HCT116 (cell line): ENCODE results near the gene LSMEM2. TPM values are rescaled to one million over a fixed set of nuclear protein-coding genes. Genes with fewer than 3 reads are reported as not detected.
A peak's percentile ranks its signal among the peaks of the same experiment; 100 is the strongest.

Experiments
- ATAC-seq: fragments of 200-7000 bp; cut with Tn5 transposase; 2 replicates; pipeline ENCODE4 v1.9.1; 2020; ENCODE audit warnings: mild to moderate bottlenecking, moderate library complexity
- Bru-seq: library from RNA; stranded (reverse); fragments of 400-500 nt; gene quantifications from one replicate; lab custom pipeline; 2021; lab: Mats Ljungman, UMichigan
- BruChase-seq, 2 experiments: library from RNA; stranded (reverse); fragments of 400-500 nt; gene quantifications; one replicate each; lab custom pipeline; 2021; lab: Mats Ljungman, UMichigan
- BruUV-seq: library from RNA; stranded (reverse); fragments of 400-500 nt; replicated peaks from 2 replicates; lab custom pipeline; 2021; lab: Mats Ljungman, UMichigan
- CTCF ChIA-PET: fragments of 300-600 bp; sonication (Branson Sonifier 250); formaldehyde crosslinking; loops from one replicate; lab custom pipeline; 2021; ENCODE audit warnings: antibody characterized with exemption; lab: Charles Lee
- POLR2A ChIA-PET: fragments of 300-600, 350-600 bp; sonication (Branson Sonifier 250); formaldehyde crosslinking; loops from one replicate; lab custom pipeline; 2021; ENCODE audit warnings: antibody characterized with exemption; lab: Charles Lee
- RAD21 ChIA-PET, 2 experiments: fragments of 300-600 bp; sonication (Branson Sonifier 250); formaldehyde crosslinking; loops; one replicate each; lab custom pipeline; 2023; ENCODE audit warnings: low total read pairs in 2 of 2; ENCODE audit not compliant: uncharacterized antibody in 2 of 2, unreplicated experiment in 2 of 2, low non-redundant PET in 1 of 2; lab: Charles Lee
- DNase-seq: peaks from one replicate; pipeline ENCODE4 v3.0.0-alpha.2; 2010; ENCODE audit warnings: low read depth, low spot score
- H2AFZ ChIP-seq: fragments of 200-600 bp; shearing (Covaris generic), sonication (generic); 2 replicates; pipeline ENCODE4 v1.6.1; 2017; ENCODE audit warnings: low read depth, mixed run types, mixed read lengths, antibody characterized with exemption, low read length; ENCODE audit not compliant: poor library complexity, severe bottlenecking
- H3K27ac ChIP-seq: 2 replicates; pipeline ENCODE4 v1.5.1; 2012; ENCODE audit warnings: low read depth, low read length
- H3K27me3 ChIP-seq: fragments of 200-600 bp; sonication (generic); 2 replicates; pipeline ENCODE4 v1.6.1; 2016; ENCODE audit warnings: mixed run types, low read length, mixed read lengths; ENCODE audit not compliant: insufficient read depth
- H3K36me3 ChIP-seq, 2 experiments: fragments of 200-500 bp in 1 of 2; fragments of 200-600 bp in 1 of 2; sonication (Bioruptor generic) in 1 of 2; sonication (generic) in 1 of 2; 2 replicates each; pipeline versions ENCODE4 v1.5.1 to v1.6.1; 2014 to 2016; ENCODE audit warnings: low read length in 2 of 2, inconsistent platforms in 1 of 2, mixed read lengths in 1 of 2, mixed run types in 1 of 2; ENCODE audit not compliant: insufficient read depth in 2 of 2, control insufficient read depth in 1 of 2
- H3K4me1 ChIP-seq, 2 experiments: fragments of 200-600 bp in 1 of 2; sonication (generic) in 1 of 2; 2 replicates each; pipeline versions ENCODE4 v1.5.1 to v1.6.1; 2012 to 2017; ENCODE audit warnings: low read length in 2 of 2, inconsistent platforms in 1 of 2, mild to moderate bottlenecking in 1 of 2, mixed read lengths in 1 of 2, mixed run types in 1 of 2, moderate library complexity in 1 of 2; ENCODE audit not compliant: insufficient read depth in 2 of 2, control insufficient read depth in 1 of 2
- H3K4me2 ChIP-seq: fragments of 200-600 bp; sonication (generic); 2 replicates; pipeline ENCODE4 v1.6.1; 2017; ENCODE audit warnings: mixed run types, low read length, mixed read lengths
- H3K4me3 ChIP-seq, 2 experiments: fragments of 200-600 bp in 1 of 2; sonication (generic) in 1 of 2; replicated peaks in 1 of 2; 2 replicates each; pipeline ENCODE4 v1.5.1; 2011 to 2016; ENCODE audit warnings: low read length in 2 of 2, control low read depth in 1 of 2, low read depth in 1 of 2, mild to moderate bottlenecking in 1 of 2, mixed read lengths in 1 of 2, mixed run types in 1 of 2
- H3K79me2 ChIP-seq: fragments of 200-600 bp; sonication (generic); 2 replicates; pipeline ENCODE4 v1.6.1; 2017; ENCODE audit warnings: mild to moderate bottlenecking, mixed run types, low read length, moderate library complexity, mixed read lengths; ENCODE audit not compliant: insufficient read depth
- H3K9ac ChIP-seq: fragments of 200-600 bp; sonication (generic); 2 replicates; pipeline ENCODE4 v1.6.1; 2016; ENCODE audit warnings: low read length, mixed read lengths
- H3K9me2 ChIP-seq: fragments of 200-600 bp; sonication (generic), shearing (Covaris generic); 2 replicates; pipeline ENCODE4 v1.6.1; 2017; ENCODE audit warnings: mixed run types, mild to moderate bottlenecking, moderate library complexity; ENCODE audit not compliant: insufficient read depth
- H3K9me3 ChIP-seq, 2 experiments: fragments of 200-500 bp in 1 of 2; fragments of 200-600 bp in 1 of 2; sonication (Bioruptor generic) in 1 of 2; sonication (generic) in 1 of 2; 2 replicates each; pipeline ENCODE4 v1.6.1; 2014 to 2017; ENCODE audit warnings: low read length in 2 of 2, mixed read lengths in 2 of 2, inconsistent platforms in 1 of 2, low read depth in 1 of 2, mild to moderate bottlenecking in 1 of 2, mixed run types in 1 of 2, moderate library complexity in 1 of 2; ENCODE audit not compliant: control insufficient read depth in 1 of 2, insufficient read depth in 1 of 2
- H4K20me1 ChIP-seq: fragments of 200-600 bp; sonication (generic), shearing (Covaris generic); 2 replicates; pipeline ENCODE4 v1.6.1; 2017; ENCODE audit warnings: mixed run types, mild to moderate bottlenecking, moderate library complexity; ENCODE audit not compliant: insufficient read depth
- CBX3 ChIP-seq: IDR thresholded peaks from 2 replicates; pipeline ENCODE4 v1.6.1; 2012; ENCODE audit warnings: low read depth
- EZH2 ChIP-seq: fragments of 200-600 bp; sonication (generic); IDR thresholded peaks from 2 replicates; pipeline ENCODE4 v1.6.1; 2017; ENCODE audit warnings: antibody characterized with exemption, mixed run types
- EZH2phosphoT487 ChIP-seq: fragments of 200-600 bp; IDR thresholded peaks from 2 replicates; pipeline ENCODE4 v1.6.1; 2018; ENCODE audit warnings: antibody characterized with exemption, borderline replicate concordance
- FOSL1 ChIP-seq: IDR thresholded peaks from 2 replicates; pipeline ENCODE4 v1.6.1; 2012; ENCODE audit warnings: low read depth
- JUND ChIP-seq: IDR thresholded peaks from 2 replicates; pipeline ENCODE4 v1.6.1; 2012
- RAD21 ChIP-seq: IDR thresholded peaks from 2 replicates; pipeline ENCODE4 v1.6.1; 2012; ENCODE audit warnings: low read depth, mild to moderate bottlenecking
- SRF ChIP-seq: IDR thresholded peaks from 2 replicates; pipeline ENCODE4 v1.6.1; 2012; ENCODE audit warnings: low read depth
- ZFX ChIP-seq: fragments of 450-650 bp; IDR thresholded peaks from 2 replicates; pipeline ENCODE4 v1.6.1; 2017
- ZNF274 ChIP-seq: fragments of 200-500 bp; sonication (Bioruptor generic); IDR thresholded peaks from 2 replicates; pipeline ENCODE4 v1.6.1; 2014; ENCODE audit warnings: mild to moderate bottlenecking, low read depth, low read length, inconsistent platforms
- intact Hi-C: fragments of 100-400 bp; cut with micrococcal nuclease; formaldehyde crosslinking; loops from 2 replicates; pipeline ENCODE4 v1.10.0; 2022
- long read RNA-seq: library from polyadenylated mRNA; unstranded; transcript quantifications from one replicate; pipeline ENCODE4 v2.0.0, GENCODE V29; 2021; ENCODE audit not compliant: unreplicated experiment
- polyA plus RNA-seq: library from polyadenylated mRNA; unstranded; fragments of >200 nt; gene quantifications from 2 replicates; pipeline ENCODE4 v1.2.1, GENCODE V29; 2012; ENCODE audit warnings: missing spikeins
- total RNA-seq: library from RNA; stranded (reverse); gene quantifications from one replicate; pipeline ENCODE4 v1.2.1, GENCODE V29; 2021; ENCODE audit not compliant: unreplicated experiment
- TF ChIP-seq, protein P1 (sequence below): IDR thresholded peaks from 2 replicates; pipeline ENCODE4 v1.6.1; 2011; ENCODE audit warnings: mild to moderate bottlenecking, low read length, moderate library complexity; ENCODE audit not compliant: insufficient replicate concordance; ENCODE audit errors: extremely low read depth
- TF ChIP-seq, protein P2 (sequence below): IDR thresholded peaks from 2 replicates; pipeline ENCODE4 v1.6.1; 2012; ENCODE audit warnings: low read depth
- TF ChIP-seq, protein P3 (sequence below): IDR thresholded peaks from 2 replicates; pipeline ENCODE4 v1.6.1; 2012

The LSMEM2 gene
- total RNA-seq (not detected), Bru-seq, nascent RNA (percentile 18 among the genes with signal in this experiment), BruChase-seq, experiment 1, labeled RNA remaining after a 6-hour chase (percentile 47 among the genes with signal in this experiment), BruChase-seq, experiment 2, labeled RNA remaining after a 2-hour chase (percentile 22 among the genes with signal in this experiment)
- polyA plus RNA-seq = 0.18 and 0.41 TPM in 2 replicates
- long read RNA-seq = 0 reads

DNA sequence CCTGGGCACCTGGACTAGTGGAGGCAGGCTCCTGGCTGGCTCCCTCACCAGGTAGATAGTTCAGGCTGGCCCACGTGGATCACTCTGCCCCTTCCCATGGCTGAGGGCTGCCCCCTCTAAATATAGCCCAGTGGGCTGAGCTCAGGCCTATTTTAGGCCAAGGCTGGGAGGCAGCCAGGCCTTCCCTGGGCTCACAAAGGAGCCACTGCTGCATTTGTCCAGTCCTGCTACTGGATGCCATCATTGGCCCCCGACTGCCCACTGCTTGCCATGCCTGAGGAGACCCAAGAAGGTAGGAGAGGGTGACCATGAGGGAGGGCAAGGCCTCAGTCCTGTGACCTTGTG, at the start of gene LSMEM2:
LSMEM2 (plus strand) TSS at position 208 of the 345 bp plus-strand sequence; CDS start at position 235, 27 bp downstream.
- RAD21 ChIA-PET = interaction anchor here in 1 of 2 experiments (1.2 kb wide), 1 partner anchor 32 kb away, joined by 3 read pairs; no protein-coding TSS in a partner anchor

More for the DNA sequence above, at the start of gene LSMEM2:
- no peak for TF ChIP-seq FOSL1
- TF ChIP-seq, protein P1, sequence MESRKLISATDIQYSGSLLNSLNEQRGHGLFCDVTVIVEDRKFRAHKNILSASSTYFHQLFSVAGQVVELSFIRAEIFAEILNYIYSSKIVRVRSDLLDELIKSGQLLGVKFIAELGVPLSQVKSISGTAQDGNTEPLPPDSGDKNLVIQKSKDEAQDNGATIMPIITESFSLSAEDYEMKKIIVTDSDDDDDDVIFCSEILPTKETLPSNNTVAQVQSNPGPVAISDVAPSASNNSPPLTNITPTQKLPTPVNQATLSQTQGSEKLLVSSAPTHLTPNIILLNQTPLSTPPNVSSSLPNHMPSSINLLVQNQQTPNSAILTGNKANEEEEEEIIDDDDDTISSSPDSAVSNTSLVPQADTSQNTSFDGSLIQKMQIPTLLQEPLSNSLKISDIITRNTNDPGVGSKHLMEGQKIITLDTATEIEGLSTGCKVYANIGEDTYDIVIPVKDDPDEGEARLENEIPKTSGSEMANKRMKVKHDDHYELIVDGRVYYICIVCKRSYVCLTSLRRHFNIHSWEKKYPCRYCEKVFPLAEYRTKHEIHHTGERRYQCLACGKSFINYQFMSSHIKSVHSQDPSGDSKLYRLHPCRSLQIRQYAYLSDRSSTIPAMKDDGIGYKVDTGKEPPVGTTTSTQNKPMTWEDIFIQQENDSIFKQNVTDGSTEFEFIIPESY = no peak
- TF ChIP-seq JUND = no peak
- TF ChIP-seq ZNF274 = no peak
- TF ChIP-seq EZH2 = no peak
- TF ChIP-seq, protein P2, sequence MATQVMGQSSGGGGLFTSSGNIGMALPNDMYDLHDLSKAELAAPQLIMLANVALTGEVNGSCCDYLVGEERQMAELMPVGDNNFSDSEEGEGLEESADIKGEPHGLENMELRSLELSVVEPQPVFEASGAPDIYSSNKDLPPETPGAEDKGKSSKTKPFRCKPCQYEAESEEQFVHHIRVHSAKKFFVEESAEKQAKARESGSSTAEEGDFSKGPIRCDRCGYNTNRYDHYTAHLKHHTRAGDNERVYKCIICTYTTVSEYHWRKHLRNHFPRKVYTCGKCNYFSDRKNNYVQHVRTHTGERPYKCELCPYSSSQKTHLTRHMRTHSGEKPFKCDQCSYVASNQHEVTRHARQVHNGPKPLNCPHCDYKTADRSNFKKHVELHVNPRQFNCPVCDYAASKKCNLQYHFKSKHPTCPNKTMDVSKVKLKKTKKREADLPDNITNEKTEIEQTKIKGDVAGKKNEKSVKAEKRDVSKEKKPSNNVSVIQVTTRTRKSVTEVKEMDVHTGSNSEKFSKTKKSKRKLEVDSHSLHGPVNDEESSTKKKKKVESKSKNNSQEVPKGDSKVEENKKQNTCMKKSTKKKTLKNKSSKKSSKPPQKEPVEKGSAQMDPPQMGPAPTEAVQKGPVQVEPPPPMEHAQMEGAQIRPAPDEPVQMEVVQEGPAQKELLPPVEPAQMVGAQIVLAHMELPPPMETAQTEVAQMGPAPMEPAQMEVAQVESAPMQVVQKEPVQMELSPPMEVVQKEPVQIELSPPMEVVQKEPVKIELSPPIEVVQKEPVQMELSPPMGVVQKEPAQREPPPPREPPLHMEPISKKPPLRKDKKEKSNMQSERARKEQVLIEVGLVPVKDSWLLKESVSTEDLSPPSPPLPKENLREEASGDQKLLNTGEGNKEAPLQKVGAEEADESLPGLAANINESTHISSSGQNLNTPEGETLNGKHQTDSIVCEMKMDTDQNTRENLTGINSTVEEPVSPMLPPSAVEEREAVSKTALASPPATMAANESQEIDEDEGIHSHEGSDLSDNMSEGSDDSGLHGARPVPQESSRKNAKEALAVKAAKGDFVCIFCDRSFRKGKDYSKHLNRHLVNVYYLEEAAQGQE = no peak
- no peak for TF ChIP-seq CBX3
- TF ChIP-seq SRF = no peak
- TF ChIP-seq EZH2phosphoT487 = no peak
- TF ChIP-seq, protein P3, sequence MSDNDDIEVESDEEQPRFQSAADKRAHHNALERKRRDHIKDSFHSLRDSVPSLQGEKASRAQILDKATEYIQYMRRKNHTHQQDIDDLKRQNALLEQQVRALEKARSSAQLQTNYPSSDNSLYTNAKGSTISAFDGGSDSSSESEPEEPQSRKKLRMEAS = no peak
- no peak for TF ChIP-seq RAD21
- no peak for TF ChIP-seq ZFX
- POLR2A ChIA-PET = interaction anchor here (1.7 to 1.9 kb wide), 2 partner anchors 14 to 15 kb away, joined by 4 read pairs; no protein-coding TSS in a partner anchor
- no peak within 1 kb of the TSS for H3K9ac ChIP-seq
- BruUV-seq = no TSS peak
- peaks cover 7 to 10% of the 10 kb centered on the region in 2 experiments; a peak in 3 of 4 replicates for H3K4me1 ChIP-seq
- H3K27me3 ChIP-seq = no peaks in the 10 kb centered on the region
- ATAC-seq (no peak), DNase-seq (no peak)
- H3K9me3 ChIP-seq = no peaks in the 10 kb centered on the region
- CTCF ChIA-PET = interaction anchor here (0.9 to 1.3 kb wide), 2 partner anchors 45 to 52 kb away, joined by 3 read pairs; no protein-coding TSS in a partner anchor
- no peaks in the 10 kb centered on the region for H3K9me2 ChIP-seq
- no peak within 1 kb of the TSS for H2AFZ ChIP-seq
- no peaks in the 10 kb centered on the region for H3K36me3 ChIP-seq
- no peaks in the 10 kb centered on the region for H4K20me1 ChIP-seq
- no peak within 1 kb of the TSS for H3K4me3 ChIP-seq
- intact Hi-C loops = no loop called here
- H3K27ac ChIP-seq = no peak within 1 kb of the TSS
- H3K4me2 ChIP-seq = no peak within 1 kb of the TSS
- H3K79me2 ChIP-seq = no peaks in the 10 kb centered on the region
